IMR-90 (cell line): ENCODE data around the gene SNX14. TPM values are rescaled to one million over a fixed set of nuclear protein-coding genes. Genes with fewer than 3 reads are reported as not detected.
A peak's percentile ranks its signal among the peaks of the same experiment; 100 is the strongest.

Experiments used
- ATAC-seq: fragments of 200-7000 bp; cut with Tn5 transposase; 2 replicates; pipeline ENCODE4 v1.9.1; 2020; ENCODE audit warnings: low read depth, mild to moderate bottlenecking, moderate library complexity
- BruUV-seq: library from RNA; stranded (reverse); fragments of 400-500 nt; replicated peaks from 2 replicates; lab custom pipeline; 2021; lab: Mats Ljungman, UMichigan
- CTCF ChIA-PET: fragments of 300-600 bp; formaldehyde crosslinking; extraction: SDS; loops from one replicate; lab custom pipeline; 2021; ENCODE audit warnings: antibody characterized with exemption; lab: Yijun Ruan, JAX
- POLR2A ChIA-PET: fragments of 300-600 bp; sonication (Branson Sonifier 250); formaldehyde crosslinking; loops from one replicate; lab custom pipeline; 2022; ENCODE audit warnings: antibody characterized with exemption; ENCODE audit not compliant: unreplicated experiment; lab: Charles Lee
- DNase-seq: peaks from one replicate; pipeline ENCODE4 v3.0.0; 2013
- H2AFZ ChIP-seq: replicated peaks from 2 replicates; pipeline ENCODE3; 2013; ENCODE audit warnings: low read length, mild to moderate bottlenecking; ENCODE audit not compliant: poor library complexity
- H2AK5ac ChIP-seq: 2 replicates; pipeline ENCODE4 v1.6.1; 2013; ENCODE audit warnings: low read depth, low read length, inconsistent platforms
- H2AK9ac ChIP-seq: replicated peaks from 2 replicates; pipeline ENCODE3; 2013; ENCODE audit warnings: mild to moderate bottlenecking, low read depth, low read length, moderate library complexity; ENCODE audit not compliant: poor library complexity
- H2BK120ac ChIP-seq: 2 replicates; pipeline ENCODE4 v1.6.1; 2013; ENCODE audit warnings: low read depth, low read length, inconsistent platforms
- H2BK15ac ChIP-seq: 3 replicates; pipeline ENCODE4 v1.6.1; 2013; ENCODE audit warnings: low read depth, low read length, inconsistent platforms
- H2BK20ac ChIP-seq: 2 replicates; pipeline ENCODE4 v1.6.1; 2013; ENCODE audit warnings: low read depth, mild to moderate bottlenecking, inconsistent platforms, low read length, moderate library complexity
- H2BK5ac ChIP-seq: 2 replicates; pipeline ENCODE4 v1.6.1; 2013; ENCODE audit warnings: mild to moderate bottlenecking, low read depth, low read length, inconsistent platforms; ENCODE audit not compliant: poor library complexity, severe bottlenecking
- H3K14ac ChIP-seq: replicated peaks from 2 replicates; pipeline ENCODE4 v1.6.1; 2013; ENCODE audit warnings: low read depth, low read length, inconsistent platforms
- H3K18ac ChIP-seq: 2 replicates; pipeline ENCODE4 v1.6.1; 2013; ENCODE audit warnings: low read depth, low read length, control low read depth
- H3K23ac ChIP-seq: 2 replicates; pipeline ENCODE4 v1.6.1; 2013; ENCODE audit warnings: low read depth, low read length, inconsistent platforms
- H3K27ac ChIP-seq: 2 replicates; pipeline ENCODE4 v1.5.1; 2013; ENCODE audit warnings: mild to moderate bottlenecking, control low read depth, low read length; ENCODE audit not compliant: insufficient read depth
- H3K27me3 ChIP-seq: 2 replicates; pipeline ENCODE4 v1.6.1; 2013; ENCODE audit warnings: low read length; ENCODE audit not compliant: control insufficient read depth, insufficient read depth
- H3K36me3 ChIP-seq: 2 replicates; pipeline ENCODE4 v1.6.1; 2013; ENCODE audit warnings: low read length, mixed read lengths; ENCODE audit not compliant: control insufficient read depth, insufficient read depth
- H3K4ac ChIP-seq: 2 replicates; pipeline ENCODE4 v1.6.1; 2013; ENCODE audit warnings: low read depth, low read length, inconsistent platforms
- H3K4me1 ChIP-seq: 2 replicates; pipeline ENCODE4 v1.6.1; 2013; ENCODE audit warnings: low read length, mixed read lengths; ENCODE audit not compliant: control insufficient read depth, insufficient read depth
- H3K4me2 ChIP-seq: 2 replicates; pipeline ENCODE4 v1.6.1; 2013; ENCODE audit warnings: low read depth, mild to moderate bottlenecking, control low read depth, low read length, moderate library complexity
- H3K4me3 ChIP-seq: 2 replicates; pipeline ENCODE4 v1.5.1; 2013; ENCODE audit warnings: low read depth, mild to moderate bottlenecking, control low read depth, low read length, moderate library complexity; ENCODE audit not compliant: insufficient read depth
- H3K56ac ChIP-seq: 2 replicates; pipeline ENCODE4 v1.6.1; 2013; ENCODE audit warnings: low read length, inconsistent platforms; ENCODE audit not compliant: insufficient read depth; ENCODE audit errors: extremely low read depth
- H3K79me1 ChIP-seq, 2 experiments: 2 replicates each; pipeline ENCODE4 v1.6.1; 2013; ENCODE audit warnings: low read length in 2 of 2, inconsistent platforms in 1 of 2, low read depth in 1 of 2
- H3K9ac ChIP-seq: 2 replicates; pipeline ENCODE4 v1.6.1; 2013; ENCODE audit warnings: low read depth, low read length, control low read depth
- H3K9me1 ChIP-seq: 2 replicates; pipeline ENCODE4 v1.6.1; 2013; ENCODE audit warnings: low read length, inconsistent platforms; ENCODE audit not compliant: insufficient read depth
- H3K9me3 ChIP-seq: 2 replicates; pipeline ENCODE4 v1.6.1; 2013; ENCODE audit warnings: low read length; ENCODE audit not compliant: control insufficient read depth, insufficient read depth
- H4K20me1 ChIP-seq: 2 replicates; pipeline ENCODE4 v1.6.1; 2013; ENCODE audit warnings: low read length, inconsistent platforms; ENCODE audit not compliant: insufficient read depth
- H4K5ac ChIP-seq: 2 replicates; pipeline ENCODE4 v1.6.1; 2013; ENCODE audit warnings: mild to moderate bottlenecking, low read depth, low read length, control low read depth
- H4K8ac ChIP-seq, 2 experiments: 2 replicates each; pipeline ENCODE4 v1.6.1; 2013; ENCODE audit warnings: low read depth in 2 of 2, low read length in 2 of 2, control low read depth in 1 of 2, inconsistent platforms in 1 of 2
- H4K91ac ChIP-seq: 2 replicates; pipeline ENCODE4 v1.6.1; 2013; ENCODE audit warnings: low read depth, low read length, inconsistent platforms; ENCODE audit not compliant: insufficient read depth
- BHLHE40 ChIP-seq: fragments of 150-350 bp; IDR thresholded peaks from 2 replicates; pipeline ENCODE4 v1.6.1; 2016; ENCODE audit warnings: mild to moderate bottlenecking, low read depth, low read length
- CEBPB ChIP-seq: IDR thresholded peaks from 2 replicates; pipeline ENCODE4 v1.6.1; 2012; ENCODE audit warnings: low read depth, low read length, improper control_type of control experiment
- CHD1 ChIP-seq: IDR thresholded peaks from 2 replicates; pipeline ENCODE4 v1.6.1; 2012; ENCODE audit warnings: low read depth, low read length, improper control_type of control experiment
- CTCF ChIP-seq: conservative IDR thresholded peaks from 2 replicates; pipeline ENCODE4 v1.5.1; 2012; ENCODE audit warnings: mild to moderate bottlenecking, low read depth, low read length, improper control_type of control experiment
- ELK1 ChIP-seq: fragments of 150-350 bp; IDR thresholded peaks from 2 replicates; pipeline ENCODE4 v1.6.1; 2016; ENCODE audit warnings: low read depth, mild to moderate bottlenecking, low read length, moderate library complexity, borderline replicate concordance
- FOS ChIP-seq: fragments of 150-350 bp; IDR thresholded peaks from 2 replicates; pipeline ENCODE4 v1.6.1; 2016; ENCODE audit warnings: low read depth, low read length
- MAFK ChIP-seq: IDR thresholded peaks from 2 replicates; pipeline ENCODE4 v1.6.1; 2012; ENCODE audit warnings: low read depth, low read length, improper control_type of control experiment
- MAZ ChIP-seq: IDR thresholded peaks from 2 replicates; pipeline ENCODE4 v1.6.1; 2012; ENCODE audit warnings: low read depth, mild to moderate bottlenecking, low read length, improper control_type of control experiment, moderate library complexity, borderline replicate concordance
- MXI1 ChIP-seq: IDR thresholded peaks from 2 replicates; pipeline ENCODE4 v1.6.1; 2012; ENCODE audit warnings: low read depth, mild to moderate bottlenecking, low read length, moderate library complexity, borderline replicate concordance
- NFE2L2 ChIP-seq: fragments of 150-350 bp; IDR thresholded peaks from 2 replicates; pipeline ENCODE4 v1.6.1; 2016; ENCODE audit warnings: low read depth, mild to moderate bottlenecking, low read length
- POLR2A ChIP-seq: IDR thresholded peaks from 2 replicates; pipeline ENCODE4 v1.6.1; 2012; ENCODE audit warnings: mild to moderate bottlenecking, low read depth, low read length
- RAD21 ChIP-seq: IDR thresholded peaks from 2 replicates; pipeline ENCODE4 v1.6.1; 2012; ENCODE audit warnings: low read length, improper control_type of control experiment
- RCOR1 ChIP-seq: IDR thresholded peaks from 2 replicates; pipeline ENCODE4 v1.6.1; 2012; ENCODE audit warnings: mild to moderate bottlenecking, low read length, improper control_type of control experiment; ENCODE audit not compliant: insufficient replicate concordance
- RFX5 ChIP-seq: IDR thresholded peaks from 2 replicates; pipeline ENCODE4 v1.8.0; 2012; ENCODE audit warnings: low read depth, mild to moderate bottlenecking, low read length, moderate library complexity
- SMC3 ChIP-seq: fragments of 150-350 bp; IDR thresholded peaks from 2 replicates; pipeline ENCODE4 v1.6.1; 2016; ENCODE audit warnings: low read depth, mild to moderate bottlenecking, antibody characterized with exemption, low read length, moderate library complexity
- USF2 ChIP-seq: fragments of 150-350 bp; IDR thresholded peaks from 2 replicates; pipeline ENCODE4 v1.6.1; 2017; ENCODE audit warnings: mild to moderate bottlenecking, antibody characterized with exemption, low read length, low read depth
- WGBS, 2 experiments: methylation state at CpG; one replicate each; pipeline versions ENCODE4 v1.1.5 to v1.1.7; 2013; ENCODE audit warnings: missing lambda C conversion rate in 2 of 2; ENCODE audit not compliant: insufficient read length in 1 of 2; ENCODE audit errors: extremely low coverage in 2 of 2; 5-methylcytosine and 5-hydroxymethylcytosine counted together
- dilution Hi-C: fragments of 300-500 bp; cut with HindIII; formaldehyde crosslinking; loops from one replicate; pipeline ENCODE4 v1.14.3; 2018; ENCODE audit warnings: low sequenced_read_pairs; ENCODE audit not compliant: unreplicated experiment
- in situ Hi-C: fragments of 300-500 bp; cut with MboI; formaldehyde crosslinking; loops from 3 replicates; pipeline ENCODE4 v1.14.3; 2019; ENCODE audit warnings: low sequenced_read_pairs, inconsistent platforms, mixed read lengths
- intact Hi-C: fragments of 100-400 bp; cut with micrococcal nuclease; formaldehyde crosslinking; loops from 2 replicates; pipeline ENCODE4 v1.10.0; 2022
- polyA plus RNA-seq, 3 experiments: library from polyadenylated mRNA; depleted of rRNA; stranded (reverse); fragments of >200 nt; gene quantifications; 2 replicates each; pipeline ENCODE4 v1.2.3, GENCODE V29; 2012; ENCODE audit warnings: low replicate concordance in 1 of 3
- total RNA-seq: library from RNA; depleted of rRNA; stranded (reverse); fragments of >200 nt; gene quantifications from 2 replicates; pipeline ENCODE4 v1.2.3, GENCODE V29; 2012

Gene SNX14
- total and polyA plus RNA-seq, 2 of the 4 experiments (the other 2 are of a cell fraction): 39.9 to 61.8 TPM

- 0% methylated on average over 1 of the region's 3 CpGs; no CpG with 5 or more reads in 1 of the 2 experiments for WGBS, 2 experiments
Observed at GRCh38 chr6:85640821-85641220, 47.2 kb upstream of the SNX14 start.

More at GRCh38 chr6:85640821-85641220, 47.2 kb upstream of the SNX14 start:
- peak overlapping the region; percentile 95 for H3K4me3 ChIP-seq
- no peak overlapping the region for H3K4ac ChIP-seq
- H3K9me1 ChIP-seq: peaks cover 4% of the 10 kb centered on the region; the same call in 1 of the 2 replicates
- H2AK5ac ChIP-seq: no peak overlapping the region
- no TSS peak for BruUV-seq
- H2BK15ac ChIP-seq: no peak overlapping the region
- in situ Hi-C loops: loop anchor here (5.0 kb wide), 1 partner anchor 36 kb away; no protein-coding TSS in a partner anchor
- H2AFZ ChIP-seq: no peak overlapping the region
- H2BK20ac ChIP-seq: no peak overlapping the region
- H2AK9ac ChIP-seq: no peak overlapping the region
- intact Hi-C loops: loop anchor here (5.0 kb wide), 1 partner anchor 189 kb away; the partner anchor contains the start of gene NT5E
- no peak overlapping the region for H2BK120ac ChIP-seq
- ATAC-seq (no peak), DNase-seq (peak; percentile 24)
- H2BK5ac ChIP-seq: no peak overlapping the region
- no peak overlapping the region for H3K18ac ChIP-seq
- H3K4me1 ChIP-seq: peaks cover 7% of the 10 kb centered on the region
- H4K91ac ChIP-seq: no peak overlapping the region
- no peak overlapping the region for H3K14ac ChIP-seq
- no peak overlapping the region for H3K56ac ChIP-seq
- no peak overlapping the region for H3K27ac ChIP-seq
- dilution Hi-C loops: no loop called here
- H3K36me3 ChIP-seq: peaks cover 16% of the 10 kb centered on the region
- no peak overlapping the region for H4K8ac ChIP-seq
- peak overlapping the region; percentile 23; the same call in 1 of the 2 replicates for H3K23ac ChIP-seq
- POLR2A ChIA-PET: interaction anchor here (0.9 to 1.5 kb wide), 2 partner anchors 36 to 38 kb away, joined by 4 to 5 read pairs; no protein-coding TSS in a partner anchor
- no peaks in the 10 kb centered on the region for H3K27me3 ChIP-seq
- no peak overlapping the region for H4K5ac ChIP-seq
- peaks cover 6 to 24% of the 10 kb centered on the region in 2 experiments for H3K79me1 ChIP-seq
- TF ChIP-seq RAD21: no peak
- no peak for TF ChIP-seq RCOR1
- TF ChIP-seq RFX5: no peak
- TF ChIP-seq CEBPB: no peak
- no peak for TF ChIP-seq MAZ
- TF ChIP-seq CHD1: no peak
- TF ChIP-seq USF2: no peak
- TF ChIP-seq NFE2L2: no peak
- no peak for TF ChIP-seq MXI1
- TF ChIP-seq SMC3: no peak
- TF ChIP-seq POLR2A: no peak
- TF ChIP-seq ELK1: no peak
- no peak for TF ChIP-seq MAFK
- no peak for TF ChIP-seq FOS
- TF ChIP-seq BHLHE40: no peak
- TF ChIP-seq CTCF: no peak
- H3K9me3 ChIP-seq: no peaks in the 10 kb centered on the region
- peaks cover 65% of the 10 kb centered on the region for H4K20me1 ChIP-seq
- CTCF ChIA-PET: no interaction called here
- H3K4me2 ChIP-seq: peak overlapping the region; percentile 90
- peak overlapping the region; percentile 98; the same call in 1 of the 2 replicates for H3K9ac ChIP-seq
